8988T (cell line): Measurements from ENCODE around the gene PDCL3.
A peak's percentile ranks its signal among the peaks of the same experiment; 100 is the strongest.

Experiments used
- DNase-seq: peaks from one replicate; pipeline ENCODE4 v3.0.0; 2011

The PDCL3 gene

GRCh38 chr2:100562613-100563406, at the start of gene PDCL3:
TSS of gene PDCL3 (plus strand) at chr2:100562993. CDS start at chr2:100563068, 75 bp downstream.
- DNase-seq = peak; percentile 93

- DNase-seq = no peak
Measured at GRCh38 chr2:100513650-100514049, 49.1 kb upstream of the PDCL3 start.

- no peak for DNase-seq
Measured at GRCh38 chr2:100517556-100517955, 45.2 kb upstream of the PDCL3 start.

GRCh38 chr2:100518801-100519200, 44.0 kb upstream of the PDCL3 start:
- no peak for DNase-seq

GRCh38 chr2:100520224-100520623, 42.6 kb upstream of the PDCL3 start:
- no peak for DNase-seq

- DNase-seq = no peak
Measured at GRCh38 chr2:100522430-100522829, 40.4 kb upstream of the PDCL3 start.

GRCh38 chr2:100524331-100524730, 38.5 kb upstream of the PDCL3 start:
- no peak for DNase-seq

GRCh38 chr2:100526868-100527267, 35.9 kb upstream of the PDCL3 start:
- no peak for DNase-seq

GRCh38 chr2:100527440-100528015, 35.3 kb upstream of the PDCL3 start:
- DNase-seq = no peak

- DNase-seq = no peak
Measured at GRCh38 chr2:100529176-100529575, 33.6 kb upstream of the PDCL3 start.

- DNase-seq = no peak
Measured at GRCh38 chr2:100529900-100530299, 32.9 kb upstream of the PDCL3 start.

- no peak for DNase-seq
Measured at GRCh38 chr2:100535855-100536254, 26.9 kb upstream of the PDCL3 start.

GRCh38 chr2:100537918-100538317, 24.9 kb upstream of the PDCL3 start:
- DNase-seq = no peak

- no peak for DNase-seq
Measured at GRCh38 chr2:100539221-100539620, 23.6 kb upstream of the PDCL3 start.

- no peak for DNase-seq
Measured at GRCh38 chr2:100541404-100541803, 21.4 kb upstream of the PDCL3 start.

- DNase-seq = no peak
Measured at GRCh38 chr2:100542418-100542817, 20.4 kb upstream of the PDCL3 start.

GRCh38 chr2:100544911-100545596, 17.7 kb upstream of the PDCL3 start:
- DNase-seq = no peak

GRCh38 chr2:100546469-100546868, 16.3 kb upstream of the PDCL3 start:
- no peak for DNase-seq

GRCh38 chr2:100548771-100549170, 14.0 kb upstream of the PDCL3 start:
- no peak for DNase-seq

- DNase-seq = no peak
Measured at GRCh38 chr2:100551303-100551702, 11.5 kb upstream of the PDCL3 start.

GRCh38 chr2:100554798-100555407, 7.9 kb upstream of the PDCL3 start:
- DNase-seq = no peak

- no peak for DNase-seq
Measured at GRCh38 chr2:100556746-100557145, 6.0 kb upstream of the PDCL3 start.

GRCh38 chr2:100560216-100560830, 2.5 kb upstream of the PDCL3 start:
- DNase-seq = no peak
